ENCODE measurements around the gene COPZ2.
"Not testable (repeated sequence)": the region's sequence is repeated elsewhere in the genome, so short reads cannot be mapped to it uniquely, and the experiment has no call there.

Gene COPZ2

GRCh38 chr17:48037036-48037837 is at the start of gene COPZ2:
Gene COPZ2, minus strand, starts transcription at chr17:48037797. Its CDS starts 20 bp downstream, at chr17:48037777.
- peak in 1 of 3 experiments; percentile 41 for DNase-seq (ENCODE audit: low read depth in 2 of 3, low spot score in 2 of 3)

DNA sequence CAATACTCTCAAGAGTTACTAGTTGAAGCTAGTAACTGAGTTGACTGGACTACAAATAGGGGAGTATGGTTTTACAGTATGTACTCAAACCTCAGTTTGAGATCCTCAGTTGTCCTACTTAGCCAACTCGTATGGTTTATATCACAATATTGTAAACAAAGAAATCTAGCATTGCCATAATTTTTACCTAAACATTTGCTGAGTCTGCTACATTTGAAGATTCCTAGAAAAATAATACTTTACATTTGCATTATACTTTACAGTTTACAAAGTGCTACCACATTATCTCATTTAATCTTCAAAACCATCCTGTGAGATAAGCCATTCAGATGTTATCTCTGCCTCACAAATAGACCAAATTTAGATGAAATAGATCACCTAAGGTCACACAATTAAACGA is 47.3 kb upstream of the COPZ2 start:
- no peak for DNase-seq (ENCODE audit: low read depth in 2 of 3, low spot score in 2 of 3)

GRCh38 chr17:48081858-48082257 is 44.3 kb upstream of the COPZ2 start:
- no peak for DNase-seq (ENCODE audit: low read depth in 2 of 3, low spot score in 2 of 3)

- not testable (repeated sequence) for DNase-seq (ENCODE audit: low read depth in 2 of 3, low spot score in 2 of 3)
Measured at GRCh38 chr17:48077152-48077551, 39.6 kb upstream of the COPZ2 start.

- no peak for DNase-seq (ENCODE audit: low read depth in 2 of 3, low spot score in 2 of 3)
Measured at GRCh38 chr17:48074322-48075081, 36.9 kb upstream of the COPZ2 start.

DNA sequence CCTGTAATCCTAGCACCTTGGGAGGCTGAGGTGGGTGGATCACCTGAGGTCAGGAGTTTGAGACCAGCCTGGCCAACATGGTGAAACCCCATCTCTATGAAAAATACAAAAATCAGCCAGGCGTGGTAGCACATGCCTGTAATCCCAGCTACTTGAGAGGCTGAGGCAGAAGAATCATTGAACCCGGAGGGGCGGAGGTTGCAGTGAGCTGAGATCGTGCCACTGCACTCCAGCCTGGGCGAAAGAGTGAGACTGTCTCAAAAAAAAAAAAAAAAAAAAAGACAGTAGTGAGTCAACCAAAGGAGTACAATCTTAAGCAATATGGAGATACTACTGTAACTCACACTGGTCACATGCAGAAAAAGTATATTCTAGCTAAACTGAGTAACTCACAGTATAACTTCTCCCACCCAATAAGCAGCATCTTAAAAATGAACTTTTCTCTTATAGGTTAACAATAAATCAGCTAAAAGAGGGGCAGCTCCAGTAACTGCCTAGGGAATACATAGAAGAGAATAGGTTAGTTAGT is 36.0 kb upstream of the COPZ2 start:
- DNase-seq (ENCODE audit: low read depth in 2 of 3, low spot score in 2 of 3), result not testable (repeated sequence)

DNA sequence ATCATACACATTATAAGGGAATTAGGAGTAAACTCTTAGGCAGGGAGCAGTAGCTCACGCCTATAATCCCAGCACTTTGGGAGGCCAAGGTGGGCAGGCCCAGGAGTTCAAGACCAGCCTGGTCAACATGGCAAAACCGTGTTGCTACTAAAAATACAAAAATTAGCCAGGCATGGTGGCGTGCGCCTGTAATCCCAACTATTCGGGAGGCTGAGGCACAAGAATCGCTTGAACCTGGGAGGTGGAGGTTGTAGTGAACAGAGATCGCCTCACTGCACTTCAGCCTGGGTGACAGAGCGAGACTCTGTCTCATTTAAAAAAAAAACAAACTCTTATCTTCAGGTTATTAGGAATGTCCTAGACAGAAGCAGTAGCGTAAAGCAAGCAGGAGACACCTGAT is 35.2 kb upstream of the COPZ2 start:
- not testable (repeated sequence) for DNase-seq (ENCODE audit: low read depth in 2 of 3, low spot score in 2 of 3)

GRCh38 chr17:48071654-48072053 is 34.1 kb upstream of the COPZ2 start:
- no peak for DNase-seq (ENCODE audit: low read depth in 2 of 3, low spot score in 2 of 3)

DNA sequence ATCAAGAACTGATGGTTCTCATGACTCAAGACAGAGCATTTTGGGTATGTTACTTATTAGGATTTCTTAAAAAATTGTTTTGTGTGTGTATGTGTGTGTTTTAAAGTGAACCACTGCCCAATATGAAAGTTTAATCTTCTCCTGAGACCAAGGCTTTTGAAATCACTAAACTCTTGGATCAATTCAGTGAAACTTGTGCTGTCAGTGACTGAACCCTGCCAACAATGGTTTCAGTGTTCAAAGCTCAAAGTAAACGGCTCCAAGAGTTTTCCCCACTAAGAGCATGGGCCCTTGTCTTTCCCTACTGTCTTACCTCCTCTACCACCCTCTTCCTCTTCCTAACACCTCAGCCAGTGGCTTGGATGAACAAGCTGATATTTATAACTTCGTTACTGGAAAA is 32.6 kb upstream of the COPZ2 start:
- no peak for DNase-seq (ENCODE audit: low read depth in 2 of 3, low spot score in 2 of 3)

DNA sequence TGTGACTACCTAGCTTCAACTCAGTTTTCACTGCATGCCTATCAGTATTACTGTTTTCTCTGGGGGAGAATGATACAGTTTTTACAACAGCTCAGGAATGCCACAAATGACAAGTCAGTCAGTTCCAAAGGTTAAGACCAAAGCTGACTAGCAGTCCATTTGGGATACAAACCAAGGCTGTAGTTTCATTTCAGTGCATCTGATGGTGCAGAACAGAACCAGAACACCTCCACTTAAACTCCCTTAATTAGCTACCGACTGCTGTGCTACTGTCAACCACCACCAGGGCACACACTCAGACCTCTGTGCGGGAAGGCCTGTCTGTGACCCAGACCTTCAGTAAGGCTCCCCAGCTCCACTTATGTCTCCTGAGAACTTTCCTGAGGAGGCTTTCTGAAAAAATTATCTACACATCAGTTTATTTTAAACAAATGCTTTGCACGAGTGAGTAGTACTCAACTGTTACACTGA is 30.9 kb upstream of the COPZ2 start:
- no peak for DNase-seq (ENCODE audit: low read depth in 2 of 3, low spot score in 2 of 3)

DNA sequence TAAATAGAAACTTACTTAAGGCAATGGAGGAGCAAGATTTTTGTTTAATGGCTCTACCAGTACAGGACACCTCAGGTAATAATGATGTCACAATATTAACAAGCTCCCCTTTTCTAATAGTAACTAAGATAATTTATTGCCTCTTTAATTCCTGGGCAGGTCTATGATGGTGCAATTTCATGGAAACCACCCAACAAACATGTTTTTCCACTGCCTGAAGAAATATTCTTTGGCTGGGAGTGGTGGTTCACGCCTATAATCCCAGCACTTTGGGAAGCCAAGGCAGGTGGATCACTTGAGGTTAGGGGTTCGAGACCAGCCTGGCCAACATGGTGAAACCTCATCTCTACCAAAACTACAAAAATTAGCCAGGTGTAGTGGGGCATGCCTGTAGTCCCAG is 30.2 kb upstream of the COPZ2 start:
- not testable (repeated sequence) for DNase-seq (ENCODE audit: low read depth in 2 of 3, low spot score in 2 of 3)

- DNase-seq (ENCODE audit: low read depth in 2 of 3, low spot score in 2 of 3), result no peak
Measured at GRCh38 chr17:48067245-48067644, 29.6 kb upstream of the COPZ2 start.

GRCh38 chr17:48066656-48067055 is 29.1 kb upstream of the COPZ2 start:
- no peak for DNase-seq (ENCODE audit: low read depth in 2 of 3, low spot score in 2 of 3)

GRCh38 chr17:48066192-48066591 is 28.6 kb upstream of the COPZ2 start:
- no peak for DNase-seq (ENCODE audit: low read depth in 2 of 3, low spot score in 2 of 3)

GRCh38 chr17:48064638-48065037 is 27.0 kb upstream of the COPZ2 start:
- DNase-seq (ENCODE audit: low read depth in 2 of 3, low spot score in 2 of 3), result no peak

GRCh38 chr17:48062273-48062672 is 24.7 kb upstream of the COPZ2 start:
- no peak for DNase-seq (ENCODE audit: low read depth in 2 of 3, low spot score in 2 of 3)

DNA sequence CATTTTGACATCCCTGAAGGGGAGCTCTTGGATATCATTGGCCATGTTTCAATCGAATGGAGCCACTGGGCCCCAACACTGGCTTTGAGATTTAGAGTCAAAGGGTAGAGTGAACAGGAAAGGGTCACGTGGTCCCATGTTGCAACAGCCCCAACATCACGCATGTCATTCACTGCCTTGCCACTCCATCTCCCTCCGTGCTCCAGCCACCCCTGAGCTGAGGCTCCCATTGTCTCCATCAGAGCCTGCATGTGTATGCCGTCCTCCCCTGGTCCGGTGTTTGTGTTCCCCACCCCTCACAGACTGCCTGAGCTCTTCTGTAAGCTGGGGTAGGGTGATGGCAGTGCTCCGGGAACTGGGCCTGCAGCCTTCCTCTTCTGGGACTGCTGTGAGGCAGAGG is 22.7 kb upstream of the COPZ2 start:
- DNase-seq (ENCODE audit: low read depth in 2 of 3, low spot score in 2 of 3), result no peak

GRCh38 chr17:48059125-48059668 is 21.6 kb upstream of the COPZ2 start:
- no peak for DNase-seq (ENCODE audit: low read depth in 2 of 3, low spot score in 2 of 3)

DNA sequence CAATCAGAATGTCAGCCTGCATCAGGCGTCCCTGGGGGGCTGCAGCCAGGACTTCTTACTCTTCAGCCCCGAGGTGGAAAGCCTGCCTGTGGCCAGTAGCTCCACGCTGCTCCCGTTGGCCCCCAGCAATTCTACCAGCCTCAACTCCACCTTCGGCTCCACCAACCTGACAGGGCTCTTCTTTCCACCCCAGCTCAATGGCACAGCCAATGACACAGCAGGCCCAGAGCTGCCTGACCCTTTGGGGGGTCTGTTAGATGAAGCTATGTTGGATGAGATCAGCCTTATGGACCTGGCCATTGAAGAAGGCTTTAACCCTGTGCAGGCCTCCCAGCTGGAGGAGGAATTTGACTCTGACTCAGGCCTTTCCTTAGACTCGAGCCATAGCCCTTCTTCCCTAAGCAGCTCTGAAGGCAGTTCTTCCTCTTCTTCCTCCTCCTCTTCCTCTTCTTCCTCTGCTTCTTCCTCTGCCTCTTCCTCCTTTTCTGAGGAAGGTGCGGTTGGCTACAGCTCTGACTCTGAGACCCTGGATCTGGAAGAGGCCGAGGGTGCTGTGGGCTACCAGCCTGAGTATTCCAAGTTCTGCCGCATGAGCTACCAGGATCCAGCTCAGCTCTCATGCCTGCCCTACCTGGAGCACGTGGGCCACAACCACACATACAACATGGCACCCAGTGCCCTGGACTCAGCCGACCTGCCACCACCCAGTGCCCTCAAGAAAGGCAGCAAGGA is 21.0 kb upstream of the COPZ2 start:
- no peak for DNase-seq (ENCODE audit: low read depth in 2 of 3, low spot score in 2 of 3)

- no peak for DNase-seq (ENCODE audit: low read depth in 2 of 3, low spot score in 2 of 3)
Measured at GRCh38 chr17:48057626-48058025, 20.0 kb upstream of the COPZ2 start.

- DNase-seq (ENCODE audit: low read depth in 2 of 3, low spot score in 2 of 3), result no peak
Measured at GRCh38 chr17:48056879-48057278, 19.3 kb upstream of the COPZ2 start.
